ENCODE data around the gene PIK3R1.
"Not testable (repeated sequence)": the region's sequence is repeated elsewhere in the genome, so short reads cannot be mapped to it uniquely, and the experiment has no call there.

The PIK3R1 gene

DNA sequence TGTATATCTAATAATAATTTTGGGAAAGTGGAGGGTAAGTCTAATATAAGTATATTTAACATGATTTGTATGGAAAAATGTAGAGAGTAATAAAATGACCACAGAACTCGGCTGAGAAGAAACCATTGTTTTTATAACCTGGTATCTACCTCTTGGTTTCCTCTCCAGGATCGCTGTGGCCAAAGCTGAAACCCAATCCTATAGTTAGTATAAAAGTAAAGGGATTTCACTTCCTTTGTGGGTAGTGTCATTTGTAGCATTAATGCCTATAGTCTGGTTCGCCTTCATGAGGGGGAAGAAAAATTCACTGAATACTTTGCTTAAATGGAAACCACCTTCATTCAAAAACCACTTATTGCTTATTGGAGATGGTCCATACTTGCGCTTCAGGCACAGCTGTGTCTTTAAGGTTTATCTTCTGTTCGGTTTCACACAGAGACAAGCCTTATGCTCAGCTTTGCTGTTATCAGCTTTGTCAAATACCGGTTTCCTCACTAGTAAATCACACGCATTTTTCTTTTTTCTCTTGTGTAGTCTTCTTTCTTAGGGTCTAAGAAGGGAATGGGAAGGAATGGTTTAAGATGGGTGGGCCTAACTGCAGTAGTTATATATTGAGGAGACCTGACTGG is 12.1 kb downstream of the PIK3R1 start:
- no peak for DNase-seq

DNA sequence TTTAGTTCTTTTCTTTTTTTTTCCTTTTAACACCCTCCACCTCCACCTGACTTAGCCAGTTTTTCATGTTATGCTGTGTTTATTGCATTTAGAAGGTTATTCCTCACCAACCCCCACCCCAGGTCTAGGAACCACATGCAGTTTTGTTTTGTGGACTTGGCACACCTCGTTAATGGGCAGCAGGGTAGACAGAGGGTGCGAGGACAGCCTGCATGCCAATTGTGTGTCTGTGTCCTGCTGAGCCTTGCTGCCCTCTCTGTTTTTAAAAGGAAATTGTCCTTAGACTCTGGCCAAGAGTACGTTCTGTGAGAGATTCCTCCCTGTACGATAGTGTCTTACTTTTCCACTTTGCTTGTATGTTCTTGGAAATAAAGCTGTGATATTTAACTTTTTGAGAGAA is 13.9 kb downstream of the PIK3R1 start:
- no peak for DNase-seq

DNA sequence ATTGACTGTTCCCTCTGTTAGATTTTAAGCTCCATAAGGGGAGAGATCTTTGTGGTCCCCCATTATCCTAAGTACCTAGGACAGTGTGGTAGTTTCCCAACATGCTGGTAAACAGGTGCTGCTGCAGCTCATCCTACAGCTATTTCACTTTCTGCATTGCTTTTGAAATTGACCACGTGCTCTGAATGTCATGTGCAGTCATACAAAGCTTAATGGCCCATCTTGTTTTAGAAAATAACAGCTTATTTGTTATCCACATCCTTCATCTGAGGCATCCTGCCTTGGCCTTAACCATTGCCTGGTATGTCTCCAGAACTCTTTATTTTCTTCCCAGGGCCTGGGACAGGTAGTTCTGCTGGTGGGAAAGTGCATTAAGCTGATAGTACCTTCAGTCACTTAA is 14.7 kb downstream of the PIK3R1 start:
- no peak for DNase-seq

DNA sequence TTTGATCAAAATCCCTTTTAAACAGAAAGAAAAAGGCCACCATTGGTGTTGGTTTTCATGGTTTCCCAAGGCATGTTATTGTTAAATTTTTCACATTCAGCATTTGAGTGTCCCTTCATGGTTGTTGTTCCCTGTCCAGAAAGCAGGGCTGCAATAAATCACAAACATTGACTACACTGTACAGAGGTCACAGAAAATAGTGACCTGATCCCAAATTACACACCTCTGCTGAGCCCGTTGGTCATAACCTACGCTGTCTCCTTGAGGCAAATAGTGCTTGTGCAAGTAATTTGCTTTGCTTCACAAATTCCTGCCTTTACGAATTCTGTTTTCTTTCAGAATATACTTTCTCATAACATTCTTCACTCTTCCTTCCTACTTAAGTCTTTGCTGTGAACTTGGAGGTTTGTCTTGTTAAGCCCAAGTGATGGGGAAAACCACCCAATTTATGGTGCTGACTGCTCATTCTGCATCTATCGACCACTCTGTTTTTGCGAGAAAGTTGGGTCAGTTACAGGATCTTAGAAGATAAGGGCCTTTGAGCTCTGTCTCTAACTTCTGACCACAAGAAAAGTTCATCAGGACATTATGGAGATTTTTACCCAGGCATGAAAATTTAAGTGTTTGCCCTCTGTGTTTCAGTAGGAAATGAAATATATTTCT is 16.0 kb downstream of the PIK3R1 start:
- no peak for DNase-seq

DNA sequence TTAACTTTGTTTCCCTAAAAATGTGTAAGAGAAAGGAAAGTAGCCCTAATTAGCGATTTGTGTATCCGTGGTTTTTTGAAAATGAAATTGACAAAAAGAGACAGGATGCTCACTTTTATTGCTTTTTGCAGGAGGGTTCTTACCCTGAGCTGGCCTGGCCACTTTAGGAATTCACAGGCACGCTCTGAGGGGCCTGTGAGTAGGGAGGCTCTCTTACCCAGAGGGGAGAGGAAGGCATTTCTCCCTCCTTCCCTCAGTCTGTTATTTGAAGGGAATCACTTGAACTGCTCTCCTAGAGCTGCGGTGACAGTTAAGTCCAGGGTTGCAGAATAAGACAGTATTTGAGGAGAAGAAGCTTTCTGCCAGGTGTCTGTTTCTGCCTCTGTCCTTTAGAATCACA is 16.7 kb downstream of the PIK3R1 start:
- DNase-seq = no peak

DNA sequence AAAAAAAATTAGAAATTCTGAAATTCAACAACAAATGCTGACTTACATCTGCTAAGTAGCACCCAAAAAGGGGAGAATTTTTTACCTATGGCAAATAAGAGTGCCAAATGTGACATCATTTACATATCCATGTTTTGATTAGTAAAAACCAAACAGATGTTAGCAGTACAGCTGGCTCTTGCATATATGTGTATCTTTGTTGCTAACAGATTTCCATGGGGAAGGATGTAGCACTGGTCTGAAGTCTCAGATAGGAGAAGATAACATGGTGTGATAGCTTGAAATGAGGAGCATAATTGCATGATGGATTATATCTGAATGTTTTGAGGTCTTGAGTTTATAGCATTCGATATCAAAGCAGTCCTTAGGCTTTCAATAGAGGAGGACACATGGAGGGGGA is 17.5 kb downstream of the PIK3R1 start:
- DNase-seq = no peak

DNA sequence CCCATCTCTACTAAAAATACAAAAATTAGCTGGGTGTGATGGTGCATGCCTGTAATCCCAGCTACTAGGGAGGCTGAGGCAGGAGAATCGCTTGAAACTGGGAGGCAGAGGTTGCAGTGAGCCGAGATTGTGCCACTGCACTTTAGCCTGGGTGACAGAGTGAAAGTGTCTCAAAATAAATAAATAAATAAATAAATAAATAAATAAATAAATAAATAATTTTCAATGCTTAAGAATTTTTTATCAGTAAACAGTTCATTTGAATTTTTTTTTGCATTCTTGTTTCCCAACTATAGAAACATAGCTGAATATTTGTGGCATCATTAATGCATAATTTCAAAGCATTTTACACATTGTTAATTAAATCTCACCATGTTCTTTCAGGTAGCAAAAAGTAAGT is 19.7 kb downstream of the PIK3R1 start:
- not testable (repeated sequence) for DNase-seq

DNA sequence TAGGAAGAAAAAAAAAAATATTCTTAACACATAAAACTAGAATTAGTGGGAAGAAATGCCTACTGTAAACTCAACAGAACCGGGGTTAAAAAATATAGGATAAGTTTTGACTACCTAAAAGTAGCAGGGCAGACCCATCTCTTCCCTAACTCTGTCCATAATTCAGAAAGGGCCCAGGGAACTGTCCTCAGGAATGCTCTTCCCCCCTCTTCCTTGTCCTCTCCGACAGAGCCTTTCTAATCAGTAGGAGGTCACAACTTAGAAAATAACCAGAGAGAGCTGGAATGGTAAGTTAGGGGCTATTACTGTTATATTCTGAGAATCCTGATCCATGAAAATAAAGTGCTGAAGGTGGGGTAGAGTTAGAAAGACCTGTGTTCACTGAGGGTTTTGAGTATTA is 22.2 kb downstream of the PIK3R1 start:
- DNase-seq = no peak

DNA sequence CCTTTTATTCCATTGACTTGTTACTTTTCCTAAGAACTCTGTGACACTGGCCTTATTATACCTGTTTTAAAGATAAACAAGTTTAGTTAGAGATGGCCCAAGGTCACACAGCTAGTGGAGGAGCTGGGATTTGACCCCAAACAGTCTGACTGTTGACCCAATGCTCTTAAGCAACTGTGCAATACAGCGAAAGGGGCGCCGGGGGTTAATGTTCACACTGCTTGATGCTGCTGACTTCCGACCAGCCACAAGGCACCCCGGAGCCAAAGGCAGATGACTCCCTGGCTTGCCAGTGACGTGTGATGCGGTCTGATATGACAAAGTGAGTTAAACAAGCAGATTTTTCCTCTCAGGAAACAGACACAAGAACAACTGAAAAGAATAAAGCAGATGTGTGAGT is 23.9 kb downstream of the PIK3R1 start:
- DNase-seq = peak; percentile 82

DNA sequence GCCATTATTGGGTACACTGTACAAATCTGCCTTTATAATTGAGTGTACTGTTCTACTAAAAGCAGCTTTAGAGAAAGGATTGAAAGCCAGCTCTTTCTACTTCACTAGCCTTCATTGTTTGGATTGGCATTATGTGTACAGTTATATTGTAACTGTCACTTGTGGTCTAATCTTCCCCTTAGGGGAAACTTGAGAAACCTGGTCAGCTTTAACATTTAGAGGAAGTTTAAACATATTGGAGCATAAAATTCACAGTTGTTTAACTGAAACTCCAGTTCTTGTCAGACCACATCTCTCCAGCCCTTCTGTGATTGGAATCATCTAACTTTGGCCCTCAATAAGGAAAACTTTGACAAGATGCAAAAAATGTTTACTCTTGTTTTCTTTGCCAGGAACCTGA is 24.6 kb downstream of the PIK3R1 start:
- DNase-seq = peak; percentile 40

DNA sequence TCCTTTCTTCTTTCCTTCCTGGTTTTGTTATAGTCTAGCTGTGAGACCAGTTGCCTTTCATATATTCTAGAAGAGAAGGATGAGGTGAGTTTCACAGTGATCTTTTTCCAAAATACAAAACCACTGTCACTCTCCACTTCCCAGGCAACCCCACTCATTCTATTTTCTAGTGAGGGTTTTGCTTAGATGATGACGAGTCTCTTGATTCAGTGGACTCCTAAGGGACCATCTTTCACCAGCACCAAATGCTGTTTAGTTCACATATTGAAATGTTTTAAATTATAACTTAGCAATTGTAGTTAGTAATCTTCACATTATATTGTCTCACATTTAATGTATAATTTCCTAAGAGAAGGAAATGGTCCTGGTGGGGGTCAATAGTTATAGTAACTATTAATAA is 25.2 kb downstream of the PIK3R1 start:
- DNase-seq = no peak

DNA sequence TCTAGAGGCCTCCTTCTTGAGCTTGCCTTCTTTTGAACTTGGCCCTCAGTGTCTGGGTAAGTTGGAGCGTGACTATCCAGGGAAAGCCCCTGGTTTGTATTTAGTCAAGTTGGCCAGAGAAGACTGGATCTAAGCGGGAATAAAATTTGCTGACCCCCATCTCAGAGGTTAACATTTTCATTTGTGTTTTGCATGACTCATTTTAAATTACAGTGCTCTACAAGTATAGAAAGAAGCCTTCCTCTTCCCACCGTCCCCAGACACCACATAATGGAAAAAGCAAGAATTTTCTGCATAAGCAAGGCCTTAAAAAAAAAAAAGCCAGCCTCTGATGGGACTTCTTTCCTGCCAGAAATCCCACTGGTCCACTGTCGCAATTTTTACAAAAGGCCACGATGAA is 27.2 kb downstream of the PIK3R1 start:
- DNase-seq = no peak

DNA sequence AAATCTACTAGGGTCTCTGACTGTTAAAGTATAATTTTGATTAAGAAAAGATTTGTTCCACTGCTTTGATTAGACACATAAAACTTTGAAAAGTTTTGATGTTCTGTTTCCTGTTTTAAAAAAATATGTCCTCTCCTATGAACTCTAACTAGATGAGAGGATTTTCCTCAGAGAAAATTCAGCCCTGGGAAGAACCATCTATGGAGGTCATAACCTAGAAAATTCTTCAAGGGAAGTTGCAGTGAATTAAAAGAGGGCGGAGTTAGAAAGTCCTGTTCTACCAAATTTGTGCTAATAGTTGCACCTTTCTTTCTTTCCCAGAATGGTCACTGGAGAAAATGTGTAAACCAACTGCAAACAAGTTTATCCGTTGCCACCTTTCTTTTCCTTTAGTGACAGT is 27.7 kb downstream of the PIK3R1 start:
- no peak for DNase-seq

DNA sequence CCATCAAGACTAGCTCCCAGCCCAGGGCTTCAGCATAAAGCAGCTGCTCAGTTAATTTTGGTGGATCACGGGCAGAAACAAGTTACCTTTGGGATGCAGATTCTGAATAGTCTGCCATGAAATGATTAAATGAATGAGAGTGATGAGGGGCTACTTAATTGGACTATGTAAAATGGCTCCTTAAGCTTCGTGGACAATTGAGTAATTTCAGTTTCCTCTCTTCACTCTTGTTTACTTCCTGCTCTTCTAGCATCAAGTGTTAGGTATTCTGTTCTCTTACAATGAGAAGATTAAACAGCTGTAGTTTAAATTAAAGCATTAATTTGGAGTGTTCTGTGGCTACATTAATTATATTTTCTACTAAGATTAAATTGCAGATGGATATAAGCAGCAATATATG is 28.1 kb downstream of the PIK3R1 start:
- peak; percentile 22 for DNase-seq

DNA sequence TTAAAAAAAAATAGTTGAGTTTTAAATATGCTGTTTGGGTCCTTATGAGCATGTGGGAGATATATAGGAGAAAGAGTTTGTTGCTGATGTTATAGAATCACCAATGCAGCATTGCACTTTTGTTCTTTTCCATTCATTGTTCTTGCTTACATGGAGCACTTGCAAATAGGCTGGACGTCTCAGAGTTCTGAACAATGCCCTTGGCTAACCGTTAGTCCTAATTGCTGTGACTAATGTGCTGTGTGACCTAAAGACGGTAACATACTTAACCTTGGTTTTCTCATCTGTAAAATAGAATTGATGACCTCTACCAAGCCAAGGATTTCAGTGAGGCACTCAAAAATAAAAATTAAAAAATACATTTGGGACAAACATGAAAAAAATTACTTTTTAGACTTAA is 29.8 kb downstream of the PIK3R1 start:
- DNase-seq = no peak

DNA sequence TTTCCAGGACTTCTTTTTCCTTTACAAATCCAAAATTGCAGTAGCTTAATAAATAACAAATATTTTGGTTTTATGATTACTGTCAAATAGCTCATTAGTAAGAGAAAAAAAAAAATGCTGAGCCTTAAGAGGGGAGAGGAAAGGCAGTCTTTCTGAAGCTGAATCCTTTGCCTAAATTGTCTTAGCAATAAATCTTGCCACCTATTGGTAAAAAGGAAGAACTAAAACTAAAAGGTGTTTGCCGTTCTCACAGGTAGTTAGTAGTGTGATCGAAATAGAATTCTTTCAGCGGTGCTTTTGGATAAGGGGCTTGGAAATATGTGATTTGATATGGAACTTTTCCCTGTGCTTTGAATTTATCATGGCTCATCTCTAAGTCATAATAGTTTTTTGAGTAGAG is 31.2 kb downstream of the PIK3R1 start:
- no peak for DNase-seq

DNA sequence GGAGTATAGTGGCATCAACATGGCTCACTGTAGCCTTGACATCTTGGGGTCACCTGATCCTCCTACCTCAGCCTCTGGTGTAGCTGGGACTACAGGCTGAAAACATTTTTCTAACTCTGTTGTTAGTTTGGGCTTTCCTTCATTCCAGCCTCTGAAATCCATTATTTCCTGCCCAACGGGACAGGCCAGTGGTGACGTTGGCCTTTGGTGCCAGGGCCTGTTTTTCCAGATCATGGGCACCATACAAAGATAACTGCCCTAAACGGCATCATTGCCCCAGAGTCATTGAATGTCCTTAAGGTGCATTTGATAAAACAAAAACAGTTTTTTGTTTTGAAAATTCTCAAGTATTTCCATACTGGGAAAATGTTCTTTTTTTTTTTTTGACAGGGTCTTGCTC is 32.1 kb downstream of the PIK3R1 start:
- no peak for DNase-seq

DNA sequence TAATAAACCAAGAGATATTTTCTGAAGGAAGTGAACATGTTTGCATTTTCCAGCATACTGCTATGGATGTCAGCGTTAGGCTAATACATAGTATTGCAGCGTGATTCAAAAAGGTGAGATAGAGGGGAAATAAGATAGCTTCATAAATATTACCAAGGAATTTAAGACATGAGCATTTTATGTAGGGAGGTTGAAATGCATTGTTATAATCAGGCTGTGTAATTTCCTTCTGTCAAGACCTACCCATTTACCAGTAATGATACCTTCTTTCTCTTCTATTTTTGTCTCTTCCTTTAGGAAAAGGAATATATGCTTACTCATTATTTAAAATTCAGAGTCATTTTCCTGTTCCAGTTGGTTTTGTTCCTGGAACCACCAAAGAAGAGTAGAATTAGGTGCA is 33.3 kb downstream of the PIK3R1 start:
- DNase-seq = no peak

DNA sequence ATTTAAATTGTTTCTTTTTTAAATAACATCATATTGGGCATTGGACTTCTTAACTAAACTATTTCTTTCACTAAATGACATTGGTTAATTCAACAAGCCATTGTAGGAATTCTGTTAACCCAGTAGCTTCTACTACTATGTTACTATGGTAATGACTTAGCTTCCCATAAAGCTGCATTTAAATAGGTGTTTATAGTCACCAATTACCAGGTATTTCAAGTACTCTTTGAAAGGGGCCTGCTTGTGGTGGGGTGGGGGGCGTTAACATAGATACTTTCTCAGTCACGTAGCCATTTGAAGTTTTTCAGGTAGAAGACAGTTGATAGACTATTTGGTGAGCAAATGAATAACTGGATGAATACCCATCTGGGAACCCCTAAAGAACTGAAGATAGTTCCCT is 34.0 kb downstream of the PIK3R1 start:
- no peak for DNase-seq

DNA sequence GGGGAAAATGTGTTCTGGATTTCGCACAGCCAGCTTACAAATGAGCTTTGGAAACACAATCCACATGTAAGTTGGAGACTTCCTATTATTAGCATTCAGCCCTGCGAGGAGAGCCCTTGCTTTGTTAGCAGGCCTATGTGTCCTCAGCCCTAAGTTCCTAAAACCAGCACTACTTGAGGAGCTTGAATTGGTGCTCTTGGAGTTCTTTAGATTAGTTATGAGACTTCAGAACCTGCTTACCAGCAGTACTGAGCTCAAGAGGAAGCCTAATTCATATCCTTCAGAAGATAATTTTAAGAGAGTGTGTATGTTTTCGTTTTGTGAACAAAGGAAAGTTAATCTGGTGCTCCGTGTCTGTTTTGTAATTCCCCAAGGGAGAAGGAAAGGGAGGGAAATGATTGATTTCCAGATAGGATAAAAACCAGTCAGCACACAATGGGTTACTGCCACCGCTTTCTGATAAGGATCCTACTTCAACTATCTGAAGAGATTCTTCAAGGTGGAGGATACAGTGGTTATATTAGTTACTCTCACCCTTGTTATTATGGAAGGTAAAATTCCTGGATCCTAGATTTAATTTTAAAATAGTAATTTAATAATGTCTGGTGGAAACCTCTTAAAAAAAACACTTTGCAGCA is 35.2 kb downstream of the PIK3R1 start:
- no peak for DNase-seq

DNA sequence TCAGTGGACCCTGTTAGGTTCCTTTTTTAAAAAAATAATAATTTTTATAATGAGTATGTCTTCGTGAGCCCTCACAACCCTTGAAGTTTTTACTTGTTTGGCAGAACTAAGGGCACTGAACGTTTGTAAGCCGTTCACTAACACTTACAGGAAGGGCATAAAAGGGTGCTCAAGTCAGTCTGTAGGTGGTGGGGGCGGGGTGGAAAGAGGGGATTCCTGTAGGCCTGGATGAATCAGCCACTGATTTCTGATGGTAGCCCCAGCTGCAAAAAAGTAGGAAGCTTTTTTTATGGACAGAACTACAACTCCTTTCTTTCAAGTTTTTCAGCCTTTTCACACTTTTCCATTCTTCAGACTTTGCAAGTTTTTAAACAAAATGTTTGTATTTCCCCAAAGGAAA is 35.8 kb downstream of the PIK3R1 start:
- no peak for DNase-seq

DNA sequence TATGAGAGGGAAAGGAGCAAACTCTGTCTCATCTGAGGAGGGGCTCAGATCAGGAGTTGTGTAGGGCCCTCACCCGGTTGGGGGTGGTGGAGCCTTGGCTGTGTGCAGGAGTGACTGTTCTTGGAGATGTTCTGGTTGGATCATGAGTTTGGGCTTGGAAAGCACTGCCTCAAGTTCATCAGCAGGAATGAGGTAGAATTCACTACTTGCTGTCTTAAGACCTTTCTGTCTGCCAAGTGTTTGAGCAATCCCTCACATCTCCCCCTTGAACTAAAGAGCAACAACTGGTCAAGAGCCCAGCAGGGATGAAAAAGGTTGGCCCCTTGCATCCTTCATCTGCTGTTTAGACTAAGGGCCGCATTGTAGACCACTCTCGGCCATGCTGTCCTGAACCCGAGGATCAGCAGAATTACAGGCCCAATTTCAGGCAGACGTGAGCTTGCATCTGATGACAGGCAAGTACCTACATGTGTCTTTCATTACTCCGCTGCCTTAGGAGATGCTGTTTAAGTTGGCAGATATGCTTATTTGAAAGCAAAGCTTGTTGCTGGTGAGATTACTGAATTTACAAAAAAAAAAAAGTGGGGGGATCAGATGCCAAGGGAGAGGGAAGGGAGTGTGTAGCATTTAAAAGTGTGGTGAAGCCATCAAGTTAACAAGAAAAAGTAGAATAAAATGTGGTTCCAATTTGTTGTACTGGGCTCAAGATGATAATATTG is 36.4 kb downstream of the PIK3R1 start:
- DNase-seq = no peak

DNA sequence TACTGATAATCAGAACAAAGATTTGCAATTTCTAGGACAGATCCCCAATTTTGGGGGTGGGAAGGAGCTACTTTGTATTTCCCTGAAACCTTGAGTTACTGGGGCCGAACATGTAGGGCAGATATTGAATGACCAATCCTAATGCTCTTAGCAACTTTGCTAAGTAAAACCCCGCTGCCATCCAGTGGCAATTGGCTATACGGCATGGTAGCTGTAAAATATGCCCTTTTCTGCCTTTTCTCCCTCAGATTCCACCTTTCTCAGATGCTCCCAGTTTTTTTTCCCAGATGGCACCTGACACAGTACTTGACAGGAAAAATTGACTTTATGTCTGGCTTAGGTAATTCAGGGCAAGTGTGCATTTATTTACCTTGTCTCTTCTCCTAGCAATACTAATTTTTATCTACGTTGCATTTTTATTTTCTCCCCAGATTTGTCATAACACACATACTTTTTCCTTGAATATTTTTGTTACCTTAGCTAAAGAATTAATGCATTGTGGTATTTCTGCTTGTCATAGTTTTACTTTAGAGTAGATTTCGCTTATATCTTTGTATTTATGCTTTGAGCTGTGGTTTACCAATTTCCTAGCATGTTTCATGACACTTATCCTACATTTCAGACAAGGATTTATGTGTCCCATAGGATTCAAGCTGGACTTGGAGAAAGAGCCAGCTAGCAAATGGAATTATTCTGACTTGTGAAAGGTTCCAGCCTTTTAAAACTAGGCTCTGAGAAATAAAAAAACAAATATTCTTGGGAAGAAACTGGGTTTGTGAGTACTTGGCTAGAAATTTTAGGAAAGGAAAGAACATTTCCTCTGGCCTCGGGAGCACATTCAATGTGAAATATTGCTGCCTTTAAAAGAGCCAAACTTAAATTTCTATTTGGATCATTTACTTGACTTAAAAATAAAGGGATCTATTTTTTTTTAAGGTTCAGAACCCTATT is 37.4 kb downstream of the PIK3R1 start:
- DNase-seq = no peak
